ENCODE results near the gene ARHGEF28.

Gene ARHGEF28

DNA sequence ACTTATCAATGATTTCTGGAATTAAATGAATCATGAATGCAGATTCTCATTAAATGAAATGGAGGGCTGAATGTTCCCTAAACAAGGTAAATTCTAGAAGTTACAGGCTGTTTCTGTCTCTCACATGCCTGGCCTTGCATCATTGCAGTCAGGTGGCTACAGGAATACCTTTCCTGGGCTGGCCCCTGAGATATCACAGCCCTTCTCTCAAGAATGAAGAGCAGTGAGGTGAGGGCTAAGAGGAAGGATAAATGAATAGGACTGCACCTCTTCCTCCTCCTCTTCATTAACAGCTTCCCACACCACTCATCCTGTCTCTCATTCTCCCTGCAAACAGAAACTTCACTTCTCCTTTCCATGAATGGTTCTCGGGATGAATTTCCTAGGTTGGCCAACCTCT, 22.5 kb downstream of the ARHGEF28 start:
- Histone ChIP-seq H2BK12ac (ENCODE audit: low read length) (no peak overlapping the region), H3K36me3 (ENCODE audit: control insufficient read depth in 1 of 2, insufficient read depth in 2 of 2, low read length in 2 of 2) (no peaks in the 10 kb centered on the region), H3K4ac (ENCODE audit: low read depth, low read length) (no peak overlapping the region), H3K4me1 (ENCODE audit: control insufficient read depth in 1 of 2, insufficient read depth in 2 of 2, low read length in 2 of 2) (no peaks in the 10 kb centered on the region), H2BK120ac (ENCODE audit: insufficient read depth, low read length, poor library complexity) (no peak overlapping the region), H3K14ac (ENCODE audit: low read length) (no peak overlapping the region), H3K79me2 (ENCODE audit: control insufficient read depth, insufficient read depth, low read length, poor library complexity) (no peaks in the 10 kb centered on the region), H3K23ac (ENCODE audit: low read length) (peak overlapping the region; percentile 78), H2BK5ac (ENCODE audit: low read depth, low read length, poor library complexity) (no peak overlapping the region), H4K8ac (ENCODE audit: low read depth, low read length) (no peak overlapping the region), H2AK5ac (ENCODE audit: low read length) (no peak overlapping the region), H2AFZ (ENCODE audit: insufficient read depth, low read length, poor library complexity) (no peak overlapping the region), H3K9me3 (ENCODE audit: insufficient read depth, low read depth, low read length) (no peaks in the 10 kb centered on the region), H4K91ac (ENCODE audit: low read depth, low read length) (no peak overlapping the region), H4K12ac (ENCODE audit: low read depth, low read length) (no peak overlapping the region), H3K79me1 (ENCODE audit: low read length) (no peaks in the 10 kb centered on the region), H3K4me3 (ENCODE audit: low read depth, low read length) (no peak overlapping the region), H3K18ac (ENCODE audit: low read length) (no peak overlapping the region), H3K27ac (ENCODE audit: low read depth, low read length) (no peak overlapping the region), H3K4me2 (ENCODE audit: low read length) (no peak overlapping the region), H3K27me3 (ENCODE audit: insufficient read depth, low read length) (peaks cover 2% of the 10 kb centered on the region), H3K9ac (ENCODE audit: low read length) (no peak overlapping the region)
- no CpG with 5 or more reads among the region's 1 CpG for WGBS (ENCODE audit: extremely low coverage, insufficient coverage, insufficient read length)
- no peak for DNase-seq

- no peak overlapping the region for H4K8ac ChIP-seq (ENCODE audit: low read depth, low read length)
- H3K79me2 ChIP-seq (ENCODE audit: control insufficient read depth, insufficient read depth, low read length, poor library complexity) = no peaks in the 10 kb centered on the region
- no peak overlapping the region for H2BK12ac ChIP-seq (ENCODE audit: low read length)
- H2BK5ac ChIP-seq (ENCODE audit: low read depth, low read length, poor library complexity) = no peak overlapping the region
- no peak overlapping the region for H2AK5ac ChIP-seq (ENCODE audit: low read length)
- H3K4me3 ChIP-seq (ENCODE audit: low read depth, low read length) = no peak overlapping the region
- DNase-seq = no peak
- H3K9ac ChIP-seq (ENCODE audit: low read length) = no peak overlapping the region
- H3K36me3 ChIP-seq (ENCODE audit: control insufficient read depth in 1 of 2, insufficient read depth in 2 of 2, low read length in 2 of 2) = no peaks in the 10 kb centered on the region
- H3K79me1 ChIP-seq (ENCODE audit: low read length) = no peaks in the 10 kb centered on the region
- H3K9me3 ChIP-seq (ENCODE audit: insufficient read depth, low read depth, low read length) = no peaks in the 10 kb centered on the region
- no peak overlapping the region for H3K4me2 ChIP-seq (ENCODE audit: low read length)
- H3K23ac ChIP-seq (ENCODE audit: low read length) = no peak overlapping the region
- no peak overlapping the region for H3K18ac ChIP-seq (ENCODE audit: low read length)
- peaks cover 2% of the 10 kb centered on the region for H3K27me3 ChIP-seq (ENCODE audit: insufficient read depth, low read length)
- H3K4me1 ChIP-seq (ENCODE audit: control insufficient read depth in 1 of 2, insufficient read depth in 2 of 2, low read length in 2 of 2) = peaks cover 0 to 2% of the 10 kb centered on the region in 2 experiments
- H2BK120ac ChIP-seq (ENCODE audit: insufficient read depth, low read length, poor library complexity) = no peak overlapping the region
- H3K4ac ChIP-seq (ENCODE audit: low read depth, low read length) = no peak overlapping the region
- H4K12ac ChIP-seq (ENCODE audit: low read depth, low read length) = no peak overlapping the region
- no peak overlapping the region for H3K14ac ChIP-seq (ENCODE audit: low read length)
- no peak overlapping the region for H2AFZ ChIP-seq (ENCODE audit: insufficient read depth, low read length, poor library complexity)
- H3K27ac ChIP-seq (ENCODE audit: low read depth, low read length) = no peak overlapping the region
- no peak overlapping the region for H4K91ac ChIP-seq (ENCODE audit: low read depth, low read length)
- no CpG with 5 or more reads among the region's 3 CpGs for WGBS (ENCODE audit: extremely low coverage, insufficient coverage, insufficient read length)
Measured at GRCh38 chr5:73649926-73650325, 23.9 kb downstream of the ARHGEF28 start.

DNA sequence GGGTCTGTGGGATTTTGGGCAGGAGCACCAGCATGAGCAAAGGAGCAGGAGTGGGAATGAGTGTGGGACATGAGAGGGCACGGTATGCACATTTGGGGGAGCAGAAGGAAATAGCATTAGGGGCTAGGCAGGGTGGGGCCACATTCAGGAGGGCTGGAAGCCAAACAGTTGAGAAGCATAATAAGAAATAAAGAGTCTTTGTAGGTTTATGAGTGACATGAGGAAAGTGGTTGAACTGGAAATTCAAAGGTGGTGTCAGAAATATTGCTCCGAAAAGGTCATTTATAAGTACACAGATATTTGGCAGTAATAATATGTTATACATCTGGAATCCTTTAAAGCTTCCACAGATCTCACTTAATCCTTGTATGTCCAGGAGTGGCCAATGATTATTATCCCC, 26.4 kb downstream of the ARHGEF28 start:
- DNase-seq = no peak
- no peak overlapping the region for H2AK5ac ChIP-seq (ENCODE audit: low read length)
- H2BK12ac ChIP-seq (ENCODE audit: low read length) = no peak overlapping the region
- H3K27ac ChIP-seq (ENCODE audit: low read depth, low read length) = no peak overlapping the region
- no peak overlapping the region for H3K4ac ChIP-seq (ENCODE audit: low read depth, low read length)
- H4K12ac ChIP-seq (ENCODE audit: low read depth, low read length) = no peak overlapping the region
- no peaks in the 10 kb centered on the region for H3K79me1 ChIP-seq (ENCODE audit: low read length)
- H3K4me2 ChIP-seq (ENCODE audit: low read length) = no peak overlapping the region
- no peaks in the 10 kb centered on the region for H3K36me3 ChIP-seq (ENCODE audit: control insufficient read depth in 1 of 2, insufficient read depth in 2 of 2, low read length in 2 of 2)
- H4K8ac ChIP-seq (ENCODE audit: low read depth, low read length) = no peak overlapping the region
- no peak overlapping the region for H3K4me3 ChIP-seq (ENCODE audit: low read depth, low read length)
- peaks cover 0 to 2% of the 10 kb centered on the region in 2 experiments for H3K4me1 ChIP-seq (ENCODE audit: control insufficient read depth in 1 of 2, insufficient read depth in 2 of 2, low read length in 2 of 2)
- no peak overlapping the region for H3K14ac ChIP-seq (ENCODE audit: low read length)
- H4K91ac ChIP-seq (ENCODE audit: low read depth, low read length) = no peak overlapping the region
- no peak overlapping the region for H2BK5ac ChIP-seq (ENCODE audit: low read depth, low read length, poor library complexity)
- no CpG with 5 or more reads among the region's 2 CpGs for WGBS (ENCODE audit: extremely low coverage, insufficient coverage, insufficient read length)
- no peak overlapping the region for H3K18ac ChIP-seq (ENCODE audit: low read length)
- no peak overlapping the region for H3K23ac ChIP-seq (ENCODE audit: low read length)
- no peaks in the 10 kb centered on the region for H3K9me3 ChIP-seq (ENCODE audit: insufficient read depth, low read depth, low read length)
- no peak overlapping the region for H2AFZ ChIP-seq (ENCODE audit: insufficient read depth, low read length, poor library complexity)
- no peaks in the 10 kb centered on the region for H3K79me2 ChIP-seq (ENCODE audit: control insufficient read depth, insufficient read depth, low read length, poor library complexity)
- no peak overlapping the region for H2BK120ac ChIP-seq (ENCODE audit: insufficient read depth, low read length, poor library complexity)
- H3K9ac ChIP-seq (ENCODE audit: low read length) = no peak overlapping the region
- peaks cover 2% of the 10 kb centered on the region for H3K27me3 ChIP-seq (ENCODE audit: insufficient read depth, low read length)

DNA sequence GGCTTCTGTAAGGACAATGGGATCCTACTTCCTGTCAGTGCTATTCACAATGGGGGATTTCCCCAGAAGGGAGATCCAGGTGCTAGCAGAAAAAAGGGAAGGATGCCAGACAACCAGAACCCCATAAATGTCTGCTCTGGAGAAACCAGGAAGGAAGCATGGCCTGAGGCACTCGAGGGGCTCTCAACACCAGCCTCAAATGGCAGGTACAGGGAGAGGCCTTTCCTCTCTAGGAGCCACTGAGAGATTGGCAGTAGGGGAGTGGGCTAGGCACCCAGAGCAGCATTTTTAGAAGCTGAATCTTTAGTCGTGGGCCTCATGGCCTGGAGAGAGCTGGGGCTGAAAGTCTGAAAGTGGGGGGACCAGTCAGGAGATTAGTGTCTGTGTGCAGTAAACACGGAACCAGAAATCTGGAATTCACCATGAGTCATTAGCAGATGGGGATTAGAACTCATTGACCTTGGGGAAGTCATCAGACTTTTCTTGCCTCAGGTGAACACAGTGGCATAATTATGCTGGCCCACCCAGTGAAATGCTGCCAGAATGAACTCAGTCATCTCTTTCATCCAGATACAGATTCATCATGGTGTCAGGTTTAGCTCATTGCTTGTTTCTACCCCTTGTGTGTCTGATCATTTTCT, 28.3 kb downstream of the ARHGEF28 start:
- no peak overlapping the region for H3K18ac ChIP-seq (ENCODE audit: low read length)
- H3K4me3 ChIP-seq (ENCODE audit: low read depth, low read length) = no peak overlapping the region
- peaks cover 0 to 2% of the 10 kb centered on the region in 2 experiments for H3K4me1 ChIP-seq (ENCODE audit: control insufficient read depth in 1 of 2, insufficient read depth in 2 of 2, low read length in 2 of 2)
- no peak overlapping the region for H3K9ac ChIP-seq (ENCODE audit: low read length)
- H3K4me2 ChIP-seq (ENCODE audit: low read length) = no peak overlapping the region
- DNase-seq = no peak
- H3K4ac ChIP-seq (ENCODE audit: low read depth, low read length) = no peak overlapping the region
- no peak overlapping the region for H4K8ac ChIP-seq (ENCODE audit: low read depth, low read length)
- no CpG with 5 or more reads among the region's 3 CpGs for WGBS (ENCODE audit: extremely low coverage, insufficient coverage, insufficient read length)
- H2AK5ac ChIP-seq (ENCODE audit: low read length) = no peak overlapping the region
- H3K79me2 ChIP-seq (ENCODE audit: control insufficient read depth, insufficient read depth, low read length, poor library complexity) = no peaks in the 10 kb centered on the region
- no peaks in the 10 kb centered on the region for H3K9me3 ChIP-seq (ENCODE audit: insufficient read depth, low read depth, low read length)
- H3K36me3 ChIP-seq (ENCODE audit: control insufficient read depth in 1 of 2, insufficient read depth in 2 of 2, low read length in 2 of 2) = no peaks in the 10 kb centered on the region
- H2BK12ac ChIP-seq (ENCODE audit: low read length) = no peak overlapping the region
- no peak overlapping the region for H4K12ac ChIP-seq (ENCODE audit: low read depth, low read length)
- no peak overlapping the region for H2BK120ac ChIP-seq (ENCODE audit: insufficient read depth, low read length, poor library complexity)
- no peak overlapping the region for H2BK5ac ChIP-seq (ENCODE audit: low read depth, low read length, poor library complexity)
- no peaks in the 10 kb centered on the region for H3K79me1 ChIP-seq (ENCODE audit: low read length)
- H3K27me3 ChIP-seq (ENCODE audit: insufficient read depth, low read length) = peaks cover 2% of the 10 kb centered on the region
- no peak overlapping the region for H4K91ac ChIP-seq (ENCODE audit: low read depth, low read length)
- no peak overlapping the region for H3K27ac ChIP-seq (ENCODE audit: low read depth, low read length)
- no peak overlapping the region for H3K14ac ChIP-seq (ENCODE audit: low read length)
- H3K23ac ChIP-seq (ENCODE audit: low read length) = no peak overlapping the region
- no peak overlapping the region for H2AFZ ChIP-seq (ENCODE audit: insufficient read depth, low read length, poor library complexity)

Data from trophoblast cell (in vitro differentiated cells and primary cell).